H1 (cell line): ENCODE data around the gene EPHB1. TPM values are rescaled to one million over a fixed set of nuclear protein-coding genes. Genes with fewer than 3 reads are reported as not detected.

ENCODE experiments used
- CTCF ChIA-PET: fragments of 300-600 bp; sonication (Branson Sonifier 250); formaldehyde crosslinking; loops from one replicate; lab custom pipeline; 2021; ENCODE audit not compliant: partially characterized antibody; lab: Charles Lee
- POLR2A ChIA-PET: fragments of 300-600 bp; sonication (Branson Sonifier 250); formaldehyde crosslinking; loops from one replicate; lab custom pipeline; 2021; ENCODE audit warnings: inconsistent platforms; ENCODE audit not compliant: partially characterized antibody; lab: Charles Lee
- DNase-seq, 2 experiments: peaks; one replicate each; pipeline versions ENCODE4 v3.0.0 to v3.0.0-alpha.2; 2010 to 2022; ENCODE audit warnings: low spot score in 2 of 2, low read depth in 1 of 2, mixed read lengths in 1 of 2
- FAIRE-seq: peaks from 2 replicates; lab custom pipeline; 2011; peaks lifted over from hg19 to GRCh38; lab: Jason Lieb, UNC
- H2AFZ ChIP-seq: 2 replicates; pipeline ENCODE4 v1.8.1; 2012; ENCODE audit warnings: low read length, inconsistent platforms
- H2AK5ac ChIP-seq: 2 replicates; pipeline ENCODE4 v1.6.1; 2013; ENCODE audit warnings: low read depth, low read length
- H2BK120ac ChIP-seq: replicated peaks from 2 replicates; pipeline ENCODE3; 2013; ENCODE audit warnings: low read depth, low read length, inconsistent platforms
- H2BK12ac ChIP-seq: 2 replicates; pipeline ENCODE4 v1.6.1; 2013; ENCODE audit warnings: low read depth, low read length
- H2BK15ac ChIP-seq: 2 replicates; pipeline ENCODE4 v1.6.1; 2013; ENCODE audit warnings: low read length
- H2BK20ac ChIP-seq: 2 replicates; pipeline ENCODE4 v1.6.1; 2013; ENCODE audit warnings: low read length
- H2BK5ac ChIP-seq: 2 replicates; pipeline ENCODE4 v1.6.1; 2013; ENCODE audit warnings: low read depth, low read length
- H3K14ac ChIP-seq: 2 replicates; pipeline ENCODE4 v1.6.1; 2013; ENCODE audit warnings: inconsistent platforms; ENCODE audit not compliant: insufficient read length
- H3K18ac ChIP-seq: 2 replicates; pipeline ENCODE4 v1.6.1; 2013; ENCODE audit warnings: low read length; ENCODE audit errors: extremely low read depth
- H3K23ac ChIP-seq: 2 replicates; pipeline ENCODE4 v1.6.1; 2013; ENCODE audit warnings: inconsistent platforms; ENCODE audit not compliant: insufficient read length
- H3K23me2 ChIP-seq: 2 replicates; pipeline ENCODE4 v1.6.1; 2013; ENCODE audit warnings: low read depth, low read length
- H3K27ac ChIP-seq: 2 replicates; pipeline ENCODE4 v1.6.1; 2011; ENCODE audit warnings: low read depth, low read length, inconsistent platforms
- H3K27me3 ChIP-seq, 4 experiments: replicated peaks in 1 of 4; 1 replicate in 1 of 4; 2 replicates in 3 of 4; pipeline versions ENCODE4 v1.6.1 to v1.8.1; 2011 to 2013; ENCODE audit warnings: low read length in 3 of 4, mild to moderate bottlenecking in 3 of 4, inconsistent platforms in 2 of 4, mixed read lengths in 2 of 4, moderate library complexity in 1 of 4; ENCODE audit not compliant: control insufficient read depth in 3 of 4, insufficient read depth in 3 of 4; ENCODE audit errors: extremely low read depth in 1 of 4
- H3K36me3 ChIP-seq, 4 experiments: 2 replicates each; pipeline versions ENCODE4 v1.6.1 to v1.8.1; 2011 to 2013; ENCODE audit warnings: mild to moderate bottlenecking in 4 of 4, low read length in 3 of 4, moderate library complexity in 2 of 4, control low read depth in 1 of 4, inconsistent platforms in 1 of 4; ENCODE audit not compliant: insufficient read depth in 4 of 4, control insufficient read depth in 2 of 4
- H3K4ac ChIP-seq: replicated peaks from 2 replicates; pipeline ENCODE3; 2013; ENCODE audit warnings: low read length, low read depth, mixed read lengths, inconsistent platforms; ENCODE audit not compliant: insufficient read length
- H3K4me1 ChIP-seq, 4 experiments: replicated peaks in 1 of 4; 1 replicate in 1 of 4; 2 replicates in 3 of 4; pipeline versions ENCODE4 v1.6.1 to v1.8.1; 2011 to 2013; ENCODE audit warnings: low read length in 3 of 4, inconsistent platforms in 2 of 4, mixed read lengths in 1 of 4; ENCODE audit not compliant: insufficient read depth in 4 of 4, control insufficient read depth in 3 of 4
- H3K4me2 ChIP-seq, 2 experiments: 2 replicates each; pipeline versions ENCODE4 v1.6.1 to v1.8.1; 2011 to 2013; ENCODE audit warnings: low read depth in 2 of 2, low read length in 2 of 2, control low read depth in 1 of 2, inconsistent platforms in 1 of 2, mild to moderate bottlenecking in 1 of 2; ENCODE audit not compliant: insufficient read depth in 1 of 2
- H3K4me3 ChIP-seq, 4 experiments: fragments of 200-600, 300-600 bp in 1 of 4; sonication (generic), shearing (Covaris generic), sonication (Bioruptor Twin) in 1 of 4; 2 replicates each; pipeline versions ENCODE4 v1.5.1 to v1.8.1; 2011 to 2016; ENCODE audit warnings: low read length in 4 of 4, low read depth in 3 of 4, control low read depth in 2 of 4, inconsistent platforms in 2 of 4, mild to moderate bottlenecking in 2 of 4, mixed read lengths in 1 of 4, moderate library complexity in 1 of 4; ENCODE audit not compliant: insufficient read depth in 2 of 4; ENCODE audit errors: extremely low read depth in 1 of 4
- H3K56ac ChIP-seq: replicated peaks from 2 replicates; pipeline ENCODE3; 2013; ENCODE audit warnings: low read depth, mild to moderate bottlenecking, mixed read lengths, low read length, inconsistent platforms; ENCODE audit not compliant: insufficient read length
- H3K79me1 ChIP-seq: 2 replicates; pipeline ENCODE4 v1.6.1; 2013; ENCODE audit warnings: low read depth, low read length, control low read depth
- H3K79me2 ChIP-seq, 2 experiments: 2 replicates each; pipeline versions ENCODE4 v1.6.1 to v1.8.1; 2012 to 2013; ENCODE audit warnings: low read length in 2 of 2, mild to moderate bottlenecking in 2 of 2, inconsistent platforms in 1 of 2; ENCODE audit not compliant: insufficient read depth in 2 of 2, control insufficient read depth in 1 of 2
- H3K9ac ChIP-seq, 4 experiments: replicated peaks in 1 of 4; 1 replicate in 1 of 4; 2 replicates in 3 of 4; pipeline versions ENCODE4 v1.6.1 to v1.8.1; 2011 to 2013; ENCODE audit warnings: low read depth in 3 of 4, low read length in 3 of 4, control low read depth in 2 of 4, mild to moderate bottlenecking in 2 of 4, moderate library complexity in 2 of 4, inconsistent platforms in 1 of 4; ENCODE audit errors: extremely low read depth in 1 of 4
- H3K9me3 ChIP-seq, 2 experiments: 2 replicates each; pipeline versions ENCODE4 v1.6.1 to v1.8.1; 2012 to 2013; ENCODE audit warnings: mild to moderate bottlenecking in 2 of 2, moderate library complexity in 2 of 2, control low read depth in 1 of 2, inconsistent platforms in 1 of 2, low read depth in 1 of 2, low read length in 1 of 2, mixed read lengths in 1 of 2; ENCODE audit not compliant: insufficient read depth in 2 of 2
- H4K20me1 ChIP-seq, 2 experiments: replicated peaks in 1 of 2; 2 replicates each; pipeline versions ENCODE3 to v1.8.1; 2011 to 2013; ENCODE audit warnings: inconsistent platforms in 2 of 2, low read length in 2 of 2, mild to moderate bottlenecking in 1 of 2; ENCODE audit not compliant: insufficient read depth in 2 of 2, control insufficient read depth in 1 of 2
- H4K5ac ChIP-seq: 2 replicates; pipeline ENCODE4 v1.6.1; 2013; ENCODE audit warnings: low read length, low read depth, mixed read lengths, inconsistent platforms; ENCODE audit not compliant: insufficient read length
- H4K8ac ChIP-seq: 2 replicates; pipeline ENCODE4 v1.8.0; 2013; ENCODE audit warnings: mild to moderate bottlenecking, moderate library complexity, low read length, inconsistent platforms; ENCODE audit not compliant: insufficient read depth; ENCODE audit errors: extremely low read depth
- H4K91ac ChIP-seq: replicated peaks from 2 replicates; pipeline ENCODE3; 2013; ENCODE audit warnings: low read length, mixed read lengths, inconsistent platforms; ENCODE audit not compliant: insufficient read length
- BACH1 ChIP-seq: IDR thresholded peaks from 2 replicates; pipeline ENCODE4 v1.6.1; 2012; ENCODE audit warnings: low read length, improper control_type of control experiment
- CTBP2 ChIP-seq: IDR thresholded peaks from 2 replicates; pipeline ENCODE4 v1.7.0; 2011; ENCODE audit warnings: borderline replicate concordance, mild to moderate bottlenecking, moderate library complexity, mixed read lengths, low read length; ENCODE audit not compliant: insufficient read depth, insufficient read length
- HDAC2 ChIP-seq, 2 experiments: fragments of 300-600 bp in 1 of 2; sonication (generic) in 1 of 2; IDR thresholded peaks; 2 replicates each; pipeline ENCODE4 v1.6.1; 2011 to 2012; ENCODE audit warnings: low read depth in 2 of 2, low read length in 2 of 2, mild to moderate bottlenecking in 2 of 2, moderate library complexity in 2 of 2, borderline replicate concordance in 1 of 2, inconsistent platforms in 1 of 2
- PHF8 ChIP-seq: fragments of 200-600 bp; sonication (generic); conservative IDR thresholded peaks from 2 replicates; pipeline ENCODE4 v1.7.1; 2012; ENCODE audit warnings: low read depth, mild to moderate bottlenecking, inconsistent platforms, low read length, moderate library complexity
- POU5F1 ChIP-seq: IDR thresholded peaks from 2 replicates; pipeline ENCODE4 v1.6.1; 2011; ENCODE audit warnings: low read depth, mild to moderate bottlenecking, low read length, moderate library complexity
- RFX5 ChIP-seq: IDR thresholded peaks from 2 replicates; pipeline ENCODE4 v1.6.1; 2011; ENCODE audit warnings: low read depth, low read length, improper control_type of control experiment, borderline replicate concordance
- SUZ12 ChIP-seq: fragments of 200-600 bp; sonication (generic); IDR thresholded peaks from 2 replicates; pipeline ENCODE4 v1.6.1; 2012; ENCODE audit warnings: mild to moderate bottlenecking, inconsistent platforms, low read length, moderate library complexity, mixed read lengths
- TBP ChIP-seq: IDR thresholded peaks from 2 replicates; pipeline ENCODE4 v1.6.1; 2011; ENCODE audit warnings: low read depth, low read length, improper control_type of control experiment
- WGBS, 2 experiments: shearing (Covaris generic) in 1 of 2; methylation state at CpG; one replicate each; pipeline versions ENCODE4 v1.1.6 to v1.1.7; 2013 to 2015; ENCODE audit warnings: low lambda C conversion rate in 2 of 2, mixed read lengths in 2 of 2, inconsistent platforms in 1 of 2, low coverage in 1 of 2, missing lambda C conversion rate in 1 of 2; ENCODE audit not compliant: insufficient replicate concordance in 2 of 2, insufficient coverage in 1 of 2, insufficient read length in 1 of 2; ENCODE audit errors: extremely low coverage in 1 of 2, missing lambda C conversion rate in 1 of 2; 5-methylcytosine and 5-hydroxymethylcytosine counted together
- polyA plus RNA-seq, 7 experiments: library from polyadenylated mRNA; depleted of rRNA in 3 of 7; stranded (reverse) in 5 of 7; unstranded in 2 of 7; fragments of >200 nt in 5 of 7; fragments of 200-250 nt in 2 of 7; gene quantifications; 1 replicate in 5 of 7; 2 replicates in 1 of 7; 4 replicates in 1 of 7; pipeline versions ENCODE4 v1.2.1 to v1.2.3, GENCODE V29; 2011 to 2013; ENCODE audit warnings: missing spikeins in 2 of 7, mixed read lengths in 2 of 7
- total RNA-seq: library from RNA; stranded (reverse); fragmentation: NEBNext Ultra II Directional; extraction: Animal tissue kit (Norgen Biotek cat#: 25700); gene quantifications from 2 replicates; pipeline ENCODE4 v1.2.1, GENCODE V29; 2021
- TF ChIP-seq, protein P1 (sequence below), 3 experiments: IDR thresholded peaks; 1 replicate in 2 of 3; 2 replicates in 1 of 3; pipeline versions ENCODE4 v1.5.1 to v1.6.1; 2011; ENCODE audit warnings: low read length in 3 of 3, mild to moderate bottlenecking in 3 of 3, inconsistent platforms in 2 of 3, low read depth in 1 of 3, moderate library complexity in 1 of 3; ENCODE audit not compliant: insufficient read depth in 1 of 3; ENCODE audit errors: control extremely low read depth in 1 of 3
- TF ChIP-seq, protein P2 (sequence below): IDR thresholded peaks from 2 replicates; pipeline ENCODE4 v1.6.1; 2011; ENCODE audit warnings: low read depth, mild to moderate bottlenecking, low read length; ENCODE audit not compliant: insufficient read depth

The EPHB1 gene
- total and polyA plus RNA-seq, 2 of the 8 experiments (the other 6 are each of a cell fraction or from before 2014, with no cell fraction given): 3.5 to 5.9 TPM

DNA sequence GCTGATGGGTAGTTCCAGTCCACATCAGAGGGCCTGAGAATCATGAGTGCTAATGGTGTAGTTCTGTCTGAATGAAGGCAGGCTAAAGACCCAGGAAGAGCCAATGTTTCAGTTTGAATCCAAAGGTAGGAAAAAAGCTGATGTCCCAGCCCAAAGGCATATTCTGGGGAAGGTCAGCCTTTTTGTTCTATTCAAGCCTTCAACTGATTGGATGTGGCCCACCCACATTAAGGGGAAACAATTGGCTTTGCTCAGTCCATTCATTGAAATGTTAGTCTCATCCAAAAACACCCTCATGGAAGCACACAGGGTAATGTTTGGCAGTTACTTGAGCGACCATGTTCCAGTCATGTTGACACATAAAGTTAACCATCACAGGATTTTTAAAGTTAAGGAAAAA lies 25.9 kb downstream of the EPHB1 start:
- POLR2A ChIA-PET: no interaction called here
- WGBS, 2 experiments: 85% methylated on average over 1 of the region's 1 CpG; no CpG with 5 or more reads in 1 of the 2 experiments
- no peak for TF ChIP-seq SUZ12
- TF ChIP-seq, protein P1, sequence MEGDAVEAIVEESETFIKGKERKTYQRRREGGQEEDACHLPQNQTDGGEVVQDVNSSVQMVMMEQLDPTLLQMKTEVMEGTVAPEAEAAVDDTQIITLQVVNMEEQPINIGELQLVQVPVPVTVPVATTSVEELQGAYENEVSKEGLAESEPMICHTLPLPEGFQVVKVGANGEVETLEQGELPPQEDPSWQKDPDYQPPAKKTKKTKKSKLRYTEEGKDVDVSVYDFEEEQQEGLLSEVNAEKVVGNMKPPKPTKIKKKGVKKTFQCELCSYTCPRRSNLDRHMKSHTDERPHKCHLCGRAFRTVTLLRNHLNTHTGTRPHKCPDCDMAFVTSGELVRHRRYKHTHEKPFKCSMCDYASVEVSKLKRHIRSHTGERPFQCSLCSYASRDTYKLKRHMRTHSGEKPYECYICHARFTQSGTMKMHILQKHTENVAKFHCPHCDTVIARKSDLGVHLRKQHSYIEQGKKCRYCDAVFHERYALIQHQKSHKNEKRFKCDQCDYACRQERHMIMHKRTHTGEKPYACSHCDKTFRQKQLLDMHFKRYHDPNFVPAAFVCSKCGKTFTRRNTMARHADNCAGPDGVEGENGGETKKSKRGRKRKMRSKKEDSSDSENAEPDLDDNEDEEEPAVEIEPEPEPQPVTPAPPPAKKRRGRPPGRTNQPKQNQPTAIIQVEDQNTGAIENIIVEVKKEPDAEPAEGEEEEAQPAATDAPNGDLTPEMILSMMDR (IDR thresholded peaks at IDR 0.05; ENCODE audit: control extremely low read depth in 1 of 3, insufficient read depth in 1 of 3, low read depth in 1 of 3, low read length in 3 of 3): no peak
- TF ChIP-seq BACH1: no peak
- no peak for TF ChIP-seq PHF8
- no peak for TF ChIP-seq RFX5
- TF ChIP-seq CTBP2: no peak
- no peak for TF ChIP-seq TBP
- TF ChIP-seq, protein P2, sequence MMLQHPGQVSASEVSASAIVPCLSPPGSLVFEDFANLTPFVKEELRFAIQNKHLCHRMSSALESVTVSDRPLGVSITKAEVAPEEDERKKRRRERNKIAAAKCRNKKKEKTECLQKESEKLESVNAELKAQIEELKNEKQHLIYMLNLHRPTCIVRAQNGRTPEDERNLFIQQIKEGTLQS: no peak
- TF ChIP-seq POU5F1: no peak
- no peak for TF ChIP-seq HDAC2 (IDR thresholded peaks at IDR 0.05; ENCODE audit: borderline replicate concordance in 1 of 2, low read depth in 2 of 2, low read length in 2 of 2)

More for the DNA sequence above, 25.9 kb downstream of the EPHB1 start:
- no peaks in the 10 kb centered on the region for H3K79me1 ChIP-seq
- no peak overlapping the region for H3K4ac ChIP-seq
- FAIRE-seq: no peak
- no peak overlapping the region for H3K9ac ChIP-seq
- H3K18ac ChIP-seq: no peak overlapping the region
- H3K27ac ChIP-seq: no peak overlapping the region
- H4K5ac ChIP-seq: no peak overlapping the region
- H4K91ac ChIP-seq: no peak overlapping the region
- H2BK20ac ChIP-seq: no peak overlapping the region
- H2BK5ac ChIP-seq: no peak overlapping the region
- H2AFZ ChIP-seq: no peak overlapping the region
- peaks cover 0 to 2% (median 0%) of the 10 kb centered on the region in 4 experiments; a peak in 1 of 7 replicates for H3K4me1 ChIP-seq
- no peaks in the 10 kb centered on the region for H4K20me1 ChIP-seq
- no peak overlapping the region for H2AK5ac ChIP-seq
- no peak overlapping the region for H2BK12ac ChIP-seq
- no peak overlapping the region for H3K4me3 ChIP-seq
- H3K14ac ChIP-seq: no peak overlapping the region
- H3K27me3 ChIP-seq: no peaks in the 10 kb centered on the region; a peak in 1 of 7 replicates
- no peaks in the 10 kb centered on the region for H3K23me2 ChIP-seq
- no peak overlapping the region for H3K4me2 ChIP-seq
- H2BK15ac ChIP-seq: no peak overlapping the region
- no peak overlapping the region for H3K23ac ChIP-seq
- H3K56ac ChIP-seq: no peak overlapping the region
- H3K79me2 ChIP-seq: no peaks in the 10 kb centered on the region
- H2BK120ac ChIP-seq: no peak overlapping the region
- no peaks in the 10 kb centered on the region; a peak in 1 of 4 replicates for H3K9me3 ChIP-seq
- DNase-seq: no peak
- no peak overlapping the region for H4K8ac ChIP-seq
- H3K36me3 ChIP-seq: no peaks in the 10 kb centered on the region
- CTCF ChIA-PET: interaction anchor here (5.0 kb wide), 1 partner anchor 17 kb away, joined by 23 read pairs; no protein-coding TSS in a partner anchor
